Activated T-cell treated with anti-CD3 and anti-CD28 coated beads for 24 hours (primary cell): ENCODE results near the gene RAPGEF4.

Source experiments
- DNase-seq: peaks from one replicate; pipeline ENCODE4 v3.0.0-alpha.2; 2020; ENCODE audit warnings: low read depth

The RAPGEF4 gene

GRCh38 chr2:172861656-172862476 is 126.2 kb downstream of the RAPGEF4 start:
- DNase-seq = no peak

DNA sequence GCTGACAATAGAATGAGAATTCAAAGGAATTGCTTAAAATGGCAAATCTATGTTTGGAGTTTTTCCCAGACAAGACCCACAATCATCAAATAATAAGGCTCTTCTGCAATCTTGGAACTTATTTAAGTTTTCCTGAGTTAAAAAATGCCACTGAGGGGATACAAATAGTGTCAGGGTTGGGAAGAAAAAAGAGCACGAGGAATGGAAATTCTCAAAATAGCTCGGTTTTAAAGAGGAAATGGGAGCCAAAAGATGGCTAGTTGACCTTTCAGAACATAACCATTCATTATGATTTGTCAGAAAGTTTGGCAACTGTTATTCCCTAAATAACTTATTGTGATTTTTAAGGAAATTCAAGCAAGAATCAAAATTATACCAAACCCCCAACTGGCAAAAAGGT is 127.7 kb downstream of the RAPGEF4 start:
- no peak for DNase-seq

- DNase-seq = peak; percentile 17
Measured at GRCh38 chr2:172864182-172864581, 128.5 kb downstream of the RAPGEF4 start.

DNA sequence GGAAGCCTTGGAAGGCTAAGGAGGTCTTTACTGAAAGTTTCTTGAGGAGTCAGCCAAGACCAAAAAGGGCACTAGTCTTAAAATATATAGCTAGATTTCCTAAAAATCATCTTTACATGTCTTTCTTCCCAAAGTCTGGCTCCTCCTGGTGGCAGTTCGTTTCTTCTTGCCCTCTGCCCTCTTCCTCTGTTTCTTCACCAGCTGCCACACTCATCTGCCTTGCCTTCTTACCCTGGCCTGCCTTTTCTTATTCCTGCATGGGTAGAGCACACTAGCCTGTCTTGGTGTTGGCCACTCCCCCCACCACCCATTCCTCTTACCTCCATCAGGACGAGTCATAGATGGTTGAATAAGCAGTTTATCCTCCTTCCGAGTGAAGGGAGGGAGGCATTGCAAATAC is 129.8 kb downstream of the RAPGEF4 start:
- no peak for DNase-seq

- no peak for DNase-seq
Measured at GRCh38 chr2:172869861-172870260, 134.2 kb downstream of the RAPGEF4 start.

DNA sequence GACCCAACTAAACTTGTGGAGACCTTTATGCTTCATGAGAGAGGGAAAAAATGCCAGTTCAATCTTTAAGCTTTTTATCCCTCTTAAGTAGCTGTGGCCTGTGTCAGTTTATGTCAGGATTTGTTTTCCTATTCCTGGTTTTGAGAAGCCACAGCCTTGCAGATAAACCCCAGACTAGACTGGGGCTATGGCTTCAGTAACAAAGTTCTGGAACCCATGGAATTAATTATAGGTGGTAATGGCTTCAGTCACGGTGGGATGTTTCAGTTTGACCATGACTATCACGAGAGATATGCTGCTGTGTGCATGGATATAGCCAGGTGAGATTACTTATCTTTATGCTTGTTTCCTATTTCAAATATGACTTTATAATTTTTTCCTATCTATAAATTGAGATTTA is 134.8 kb downstream of the RAPGEF4 start:
- no peak for DNase-seq

- DNase-seq = no peak
Measured at GRCh38 chr2:172877826-172878225, 142.2 kb downstream of the RAPGEF4 start.

DNA sequence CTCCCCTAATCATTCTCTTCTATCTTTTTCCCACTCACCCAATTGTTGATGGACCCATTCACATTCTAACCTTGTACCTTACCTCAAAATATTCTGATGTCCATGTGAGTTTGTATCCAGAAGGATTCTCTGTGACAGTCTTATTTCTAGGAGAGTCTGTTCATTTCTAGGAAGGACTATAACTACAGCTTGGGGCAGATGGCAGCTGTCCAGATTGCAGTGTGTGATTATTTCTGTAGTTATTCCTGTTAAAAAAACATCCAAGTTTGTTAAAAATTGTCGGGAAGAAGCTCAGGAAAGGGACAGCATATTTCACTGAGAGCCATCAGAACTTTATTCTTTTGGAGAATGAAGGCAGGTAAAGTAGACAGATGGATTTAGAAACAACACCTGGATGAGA is 142.6 kb downstream of the RAPGEF4 start:
- no peak for DNase-seq

GRCh38 chr2:172884336-172884735 is 148.7 kb downstream of the RAPGEF4 start:
- no peak for DNase-seq

- DNase-seq = no peak
Measured at GRCh38 chr2:172885996-172886395, 150.4 kb downstream of the RAPGEF4 start.

- no peak for DNase-seq
Measured at GRCh38 chr2:172887280-172887679, 151.6 kb downstream of the RAPGEF4 start.

DNA sequence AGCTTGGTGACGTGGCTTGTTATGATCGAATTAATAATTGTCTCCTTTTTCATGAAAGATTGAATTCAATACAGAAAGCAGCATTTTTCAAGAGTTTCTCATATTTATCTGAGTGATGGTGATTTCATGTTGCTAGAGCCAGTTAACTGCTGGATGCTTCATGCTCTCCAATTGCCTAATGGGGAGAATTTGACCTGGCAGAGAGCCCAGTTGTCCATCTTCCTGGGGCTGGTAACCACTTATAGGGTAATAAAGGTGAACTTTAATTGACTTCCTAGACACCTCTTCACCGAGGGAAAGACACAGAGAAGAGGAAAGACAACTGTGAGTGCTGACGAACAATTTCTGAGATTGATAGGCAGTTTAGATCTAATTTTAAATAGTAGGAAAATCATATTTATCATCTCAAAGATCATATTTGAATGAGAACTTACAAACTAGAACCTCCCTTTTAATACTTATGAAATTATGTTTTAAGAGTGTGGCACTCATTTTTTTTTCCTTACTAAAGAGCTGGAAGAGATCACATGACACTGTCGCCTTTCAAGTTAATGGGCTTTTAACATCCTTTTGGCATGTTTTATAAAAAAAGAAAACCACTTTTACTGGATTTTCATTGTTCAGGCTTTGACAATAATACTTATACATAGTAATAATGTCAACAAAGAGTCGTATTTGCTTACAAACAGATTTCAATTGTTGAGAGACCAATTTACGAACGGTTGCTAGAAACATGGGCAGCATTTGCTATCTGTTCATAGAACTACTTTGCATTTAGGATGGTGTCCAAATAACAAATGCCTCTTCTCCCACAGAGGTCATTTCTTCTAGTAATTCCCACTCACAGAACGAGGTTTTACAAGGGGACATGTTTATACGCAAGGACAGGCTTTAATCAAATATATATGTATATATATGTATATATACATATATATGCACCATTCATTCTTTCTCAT is 153.3 kb downstream of the RAPGEF4 start:
- DNase-seq = no peak

GRCh38 chr2:172889768-172890430 is 154.3 kb downstream of the RAPGEF4 start:
- DNase-seq = no peak

- DNase-seq = no peak
Measured at GRCh38 chr2:172893111-172893510, 157.5 kb downstream of the RAPGEF4 start.

DNA sequence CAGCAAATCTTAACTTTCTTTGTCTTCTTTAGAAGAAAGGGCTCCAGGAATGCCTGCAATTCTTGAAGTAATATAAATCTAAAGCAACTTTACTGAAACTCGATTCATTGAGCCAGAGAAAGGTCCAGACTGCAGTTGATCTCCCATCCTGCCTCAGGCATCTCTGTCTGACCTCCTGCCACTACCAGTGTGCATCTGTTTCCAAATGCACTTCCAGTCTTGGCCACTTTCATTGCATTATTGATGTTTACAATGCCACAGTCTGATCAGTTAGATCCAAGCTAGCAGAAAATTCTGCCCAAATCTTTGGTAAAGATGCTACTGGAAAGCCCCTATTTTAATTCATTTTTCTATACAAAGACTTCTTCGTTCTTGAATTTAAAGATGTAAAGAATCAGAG is 158.0 kb downstream of the RAPGEF4 start:
- DNase-seq = no peak

- DNase-seq = no peak
Measured at GRCh38 chr2:172894689-172895387, 159.2 kb downstream of the RAPGEF4 start.

- DNase-seq = no peak
Measured at GRCh38 chr2:172896661-172897081, 161.0 kb downstream of the RAPGEF4 start.

DNA sequence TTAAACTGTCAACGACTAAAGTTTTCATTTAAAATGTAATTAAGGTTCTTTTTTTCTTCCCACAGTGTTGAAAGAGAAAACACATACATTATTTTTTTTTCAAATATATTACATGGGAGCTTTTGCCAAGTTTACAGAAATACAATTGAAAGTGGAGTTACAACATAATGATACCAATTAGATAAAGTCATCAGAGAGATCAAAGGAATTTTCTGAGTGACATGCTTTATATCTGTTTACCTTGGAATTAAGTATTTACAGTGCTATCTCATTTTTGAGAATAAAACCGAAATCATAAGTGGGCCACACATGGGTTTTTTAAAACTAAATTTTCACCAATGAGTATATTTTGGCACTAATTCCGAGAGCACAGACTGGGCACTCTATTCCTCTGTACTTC is 165.2 kb downstream of the RAPGEF4 start:
- DNase-seq = no peak

DNA sequence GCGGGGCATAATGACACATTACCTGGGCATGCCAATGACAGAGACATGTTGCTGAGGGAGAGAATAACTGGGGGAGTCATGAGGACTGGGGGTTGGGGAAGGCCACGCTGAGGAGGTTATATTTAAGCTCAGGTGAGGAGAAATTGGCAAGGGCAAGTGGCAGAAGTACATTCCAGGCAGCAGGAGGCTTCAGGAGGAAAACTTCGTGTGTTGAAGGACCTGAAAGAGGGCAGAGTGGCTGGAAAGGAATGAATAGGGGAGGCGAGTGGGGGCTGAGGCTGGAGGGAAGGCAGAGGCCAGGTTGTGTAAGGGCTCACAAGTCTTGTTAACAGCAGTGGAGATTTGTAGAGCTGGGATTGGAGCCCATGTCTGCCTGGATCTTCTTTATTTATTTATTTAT is 166.3 kb downstream of the RAPGEF4 start:
- no peak for DNase-seq

- no peak for DNase-seq
Measured at GRCh38 chr2:172904236-172904635, 168.6 kb downstream of the RAPGEF4 start.

DNA sequence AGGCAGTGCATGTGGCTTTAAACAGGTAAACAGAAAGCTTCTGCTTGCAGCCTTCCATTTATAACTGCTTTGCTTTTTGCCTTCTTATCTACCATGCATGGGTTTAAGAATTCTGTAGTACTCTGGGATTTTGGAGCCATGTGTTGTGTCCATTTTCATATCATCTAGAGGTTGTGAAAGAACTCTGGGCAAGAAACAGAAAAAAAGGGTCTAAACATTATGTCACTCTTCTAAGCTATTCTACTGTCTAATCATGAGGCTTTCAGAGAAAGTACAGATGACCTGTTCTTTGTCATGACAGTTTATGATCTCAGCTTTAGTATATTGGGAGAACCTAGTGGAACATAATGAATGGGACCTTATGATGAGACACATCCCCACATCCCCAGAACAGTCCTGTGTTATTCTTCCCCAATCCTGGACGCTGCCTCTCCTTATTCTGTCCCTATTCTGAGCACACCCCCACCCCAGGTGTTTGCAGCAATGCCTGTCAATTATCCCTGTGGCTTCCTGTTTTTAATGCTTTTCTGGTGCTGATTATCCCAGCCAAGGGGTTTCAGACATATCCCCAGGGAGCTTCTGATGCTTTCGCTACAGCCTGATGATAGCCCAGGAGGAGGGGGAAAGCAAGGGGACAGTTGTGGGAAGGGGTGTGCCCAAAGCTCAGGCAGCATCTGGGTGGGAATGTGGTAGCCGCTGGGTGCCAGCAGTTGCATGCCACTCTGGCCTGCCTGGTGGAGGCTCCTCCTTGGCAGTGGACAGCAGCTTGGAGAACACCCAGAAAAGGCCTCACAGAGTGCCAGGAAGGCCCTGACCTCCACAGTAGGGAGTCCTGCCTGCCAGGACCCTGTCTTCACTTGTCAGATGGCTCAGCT is 170.5 kb downstream of the RAPGEF4 start:
- DNase-seq = no peak
